Stimulated activated CD8-positive, alpha-beta memory T cell treated with anti-CD3 and anti-CD28 coated beads, Interleukin-2, amount 100 ng/mL, for 48 hours (primary cell): ENCODE results near the gene CLASRP.

Experiments
- DNase-seq, 2 donors: peaks; one replicate each; pipeline ENCODE4 v3.0.0-alpha.2; 2020; ENCODE audit warnings: low read depth in 2 of 2

CLASRP gene

DNA sequence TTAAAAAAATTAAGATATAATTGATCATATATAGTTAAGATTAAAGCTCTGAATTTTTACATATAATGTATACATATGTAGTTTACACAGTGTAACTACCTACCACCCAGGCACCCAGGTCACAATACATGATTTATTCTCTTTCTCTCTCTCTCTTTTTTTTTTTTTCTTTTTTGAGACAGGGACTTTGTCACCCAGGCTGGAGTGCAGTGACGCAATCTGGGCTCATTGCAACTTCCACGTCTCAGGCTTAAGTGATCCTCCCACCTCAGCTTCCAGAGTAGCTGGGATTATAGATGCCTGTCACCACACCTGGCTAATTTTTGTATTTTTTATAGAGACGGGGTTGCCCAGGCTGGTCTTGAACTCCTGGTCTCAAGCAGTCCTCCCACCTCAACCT lies 18.8 kb upstream of the CLASRP start:
- no peak for DNase-seq

DNA sequence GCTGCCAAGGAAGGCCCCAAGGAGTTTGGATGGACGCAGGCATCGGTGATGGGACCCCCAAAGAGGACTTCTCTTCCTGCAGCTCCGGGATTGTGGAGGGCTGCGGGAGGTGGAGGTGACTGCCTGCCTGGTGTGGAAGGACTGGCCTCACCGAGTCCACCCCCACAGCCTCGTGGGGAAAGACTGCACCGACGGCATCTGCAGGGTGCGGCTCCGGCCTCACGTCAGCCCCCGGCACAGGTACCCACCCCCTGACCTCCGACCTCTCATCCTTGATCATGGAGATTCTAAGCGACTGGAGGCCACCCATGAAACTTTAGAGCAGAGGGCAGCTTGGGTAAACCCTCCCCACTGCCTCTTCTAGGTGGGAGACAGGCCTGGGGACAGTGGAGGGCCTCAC lies 16.9 kb upstream of the CLASRP start:
- DNase-seq = no peak

DNA sequence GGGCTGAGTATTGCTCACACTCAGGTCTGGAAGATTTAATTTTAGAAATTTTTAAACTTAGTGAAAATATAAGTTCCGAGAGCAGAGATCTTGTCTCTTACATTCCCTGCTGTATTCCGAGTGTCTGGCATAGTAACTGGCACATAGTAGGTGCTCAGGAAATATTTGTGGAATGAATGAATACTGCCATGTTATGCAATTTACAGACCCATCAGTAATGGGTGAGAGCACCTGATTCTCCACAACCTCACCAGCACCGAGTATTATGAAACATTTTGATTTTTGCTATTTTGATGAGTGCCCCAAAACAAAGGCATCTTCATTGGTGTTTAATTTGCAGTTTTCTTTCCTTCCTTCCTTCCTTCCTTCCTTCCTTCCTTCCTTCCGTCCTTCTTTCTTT lies 15.8 kb upstream of the CLASRP start:
- no peak for DNase-seq

DNA sequence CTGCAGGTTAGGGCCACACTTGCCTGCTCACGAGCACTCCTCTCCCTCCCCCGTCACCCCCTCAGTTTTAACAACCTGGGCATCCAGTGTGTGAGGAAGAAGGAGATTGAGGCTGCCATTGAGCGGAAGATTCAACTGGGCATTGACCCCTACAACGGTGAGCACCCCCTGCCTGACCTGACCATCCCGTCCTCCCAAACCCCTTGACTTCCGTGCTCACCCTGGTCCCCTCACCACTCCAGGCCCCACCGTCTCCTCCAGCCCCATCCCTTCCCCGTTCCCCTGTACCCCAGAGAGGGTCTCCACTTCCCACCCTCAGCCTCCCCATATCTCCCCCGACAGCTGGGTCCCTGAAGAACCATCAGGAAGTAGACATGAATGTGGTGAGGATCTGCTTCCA lies 13.6 kb upstream of the CLASRP start:
- no peak for DNase-seq

DNA sequence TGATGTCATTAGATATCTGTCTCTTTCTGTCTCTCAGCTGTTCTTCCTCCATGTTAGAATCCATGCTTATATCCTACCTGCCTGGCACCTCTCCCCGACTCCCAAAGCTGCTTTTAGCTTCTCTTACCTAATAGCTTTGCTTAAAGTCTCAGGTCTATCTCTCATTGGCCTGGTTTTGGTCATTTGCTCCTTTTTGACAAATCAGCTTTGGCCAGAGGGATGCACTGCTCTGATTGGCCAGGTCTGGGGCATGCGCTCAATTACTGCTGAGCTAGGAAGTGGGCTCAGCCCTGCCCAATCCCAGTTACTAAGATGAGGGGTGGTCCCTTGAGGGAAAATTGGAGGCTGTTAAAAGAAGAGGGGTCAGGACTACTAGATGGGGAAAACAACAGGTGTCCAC lies 11.5 kb upstream of the CLASRP start:
- no peak for DNase-seq

DNA sequence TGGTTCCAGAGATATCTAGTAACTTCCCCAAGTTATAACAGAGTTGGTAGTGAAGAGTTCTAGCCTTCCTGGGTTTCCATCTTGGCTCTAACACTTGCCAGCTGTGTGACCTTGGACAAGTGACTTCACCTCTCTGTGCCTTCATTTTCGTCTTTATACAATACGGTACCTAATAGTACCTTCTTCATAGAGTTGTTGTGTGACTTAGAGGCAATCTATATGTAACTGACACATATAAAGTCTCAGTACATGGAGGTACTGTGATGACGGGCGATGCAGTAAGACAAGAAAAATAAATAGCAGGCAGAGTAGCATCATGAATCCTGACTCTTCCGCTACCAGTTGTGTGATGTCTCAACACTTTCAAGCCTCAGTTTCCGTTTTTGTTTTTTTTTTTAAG lies 8.0 kb upstream of the CLASRP start:
- no peak for DNase-seq

DNA sequence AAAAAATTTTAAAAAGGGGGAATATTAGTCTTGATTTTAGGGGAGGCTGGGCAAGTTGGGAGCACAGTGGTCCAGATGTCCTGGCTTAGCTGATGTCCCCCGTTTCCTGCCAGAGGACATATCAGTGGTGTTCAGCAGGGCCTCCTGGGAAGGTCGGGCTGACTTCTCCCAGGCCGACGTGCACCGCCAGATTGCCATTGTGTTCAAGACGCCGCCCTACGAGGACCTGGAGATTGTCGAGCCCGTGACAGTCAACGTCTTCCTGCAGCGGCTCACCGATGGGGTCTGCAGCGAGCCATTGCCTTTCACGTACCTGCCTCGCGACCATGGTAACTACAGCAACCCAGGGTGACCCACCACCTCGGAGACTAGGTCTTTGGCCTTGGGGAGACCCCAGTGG lies 6.4 kb upstream of the CLASRP start:
- DNase-seq = no peak

DNA sequence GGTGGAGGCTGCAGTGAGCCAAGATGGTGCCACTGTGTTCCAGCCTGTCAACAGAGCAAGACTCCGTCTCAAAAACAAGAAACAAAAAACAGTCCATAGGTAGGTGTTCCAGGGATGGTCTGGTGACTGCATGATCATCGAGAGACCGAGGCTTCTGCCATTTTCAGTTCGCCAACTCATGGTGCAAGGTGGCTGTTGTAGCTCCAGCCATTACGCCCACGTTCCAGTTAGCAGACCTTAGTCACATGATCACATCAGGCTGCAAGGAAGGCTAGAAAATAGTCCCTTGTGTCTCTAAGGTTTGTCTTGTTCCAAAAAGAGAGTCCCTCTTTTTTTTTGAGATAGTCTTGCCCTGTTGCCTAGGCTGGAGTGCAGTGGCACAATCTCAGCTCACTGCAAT lies 3.1 kb upstream of the CLASRP start:
- DNase-seq = no peak

DNA sequence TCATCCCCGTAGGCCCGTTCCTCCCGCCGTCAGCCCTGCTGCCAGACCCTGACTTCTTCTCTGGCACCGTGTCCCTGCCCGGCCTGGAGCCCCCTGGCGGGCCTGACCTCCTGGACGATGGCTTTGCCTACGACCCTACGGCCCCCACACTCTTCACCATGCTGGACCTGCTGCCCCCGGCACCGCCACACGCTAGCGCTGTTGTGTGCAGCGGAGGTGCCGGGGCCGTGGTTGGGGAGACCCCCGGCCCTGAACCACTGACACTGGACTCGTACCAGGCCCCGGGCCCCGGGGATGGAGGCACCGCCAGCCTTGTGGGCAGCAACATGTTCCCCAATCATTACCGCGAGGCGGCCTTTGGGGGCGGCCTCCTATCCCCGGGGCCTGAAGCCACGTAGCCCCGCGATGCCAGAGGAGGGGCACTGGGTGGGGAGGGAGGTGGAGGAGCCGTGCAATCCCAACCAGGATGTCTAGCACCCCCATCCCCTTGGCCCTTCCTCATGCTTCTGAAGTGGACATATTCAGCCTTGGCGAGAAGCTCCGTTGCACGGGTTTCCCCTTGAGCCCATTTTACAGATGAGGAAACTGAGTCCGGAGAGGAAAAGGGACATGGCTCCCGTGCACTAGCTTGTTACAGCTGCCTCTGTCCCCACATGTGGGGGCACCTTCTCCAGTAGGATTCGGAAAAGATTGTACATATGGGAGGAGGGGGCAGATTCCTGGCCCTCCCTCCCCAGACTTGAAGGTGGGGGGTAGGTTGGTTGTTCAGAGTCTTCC lies 1.3 kb upstream of the CLASRP start:
- DNase-seq = no peak

DNA sequence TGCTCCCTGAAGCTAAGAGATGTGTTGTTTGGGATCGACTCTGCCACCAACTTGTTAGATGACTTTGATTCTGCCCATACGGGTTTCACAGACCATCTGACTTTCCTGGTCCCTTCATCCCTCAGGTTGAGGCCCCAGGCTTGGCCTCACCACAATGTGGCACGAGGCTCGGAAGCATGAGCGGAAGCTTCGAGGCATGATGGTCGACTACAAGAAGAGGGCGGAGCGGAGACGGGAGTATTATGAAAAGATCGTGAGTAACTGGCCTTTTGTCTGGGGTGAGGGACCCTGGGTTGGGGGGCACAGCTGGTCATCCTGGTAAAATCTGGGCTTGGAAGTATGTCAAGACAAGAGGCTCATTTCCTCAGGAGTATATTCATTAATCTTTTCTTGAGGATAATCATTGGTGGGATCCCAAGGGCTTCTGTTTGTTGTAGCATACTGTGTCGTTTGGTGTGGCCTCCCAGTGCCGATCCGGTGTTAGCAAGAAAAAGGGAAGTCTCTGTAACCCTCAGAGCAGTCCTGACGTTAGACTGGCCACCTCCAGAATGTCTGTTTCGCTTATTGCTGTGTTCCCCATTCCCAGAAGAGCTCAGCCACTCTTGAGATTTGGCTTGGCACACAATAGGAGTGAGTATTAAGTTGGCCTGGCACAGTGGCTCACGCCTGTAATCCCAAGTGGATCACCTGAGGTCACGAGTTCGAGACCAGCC lies 1.4 kb downstream of the CLASRP start:
- no peak for DNase-seq

DNA sequence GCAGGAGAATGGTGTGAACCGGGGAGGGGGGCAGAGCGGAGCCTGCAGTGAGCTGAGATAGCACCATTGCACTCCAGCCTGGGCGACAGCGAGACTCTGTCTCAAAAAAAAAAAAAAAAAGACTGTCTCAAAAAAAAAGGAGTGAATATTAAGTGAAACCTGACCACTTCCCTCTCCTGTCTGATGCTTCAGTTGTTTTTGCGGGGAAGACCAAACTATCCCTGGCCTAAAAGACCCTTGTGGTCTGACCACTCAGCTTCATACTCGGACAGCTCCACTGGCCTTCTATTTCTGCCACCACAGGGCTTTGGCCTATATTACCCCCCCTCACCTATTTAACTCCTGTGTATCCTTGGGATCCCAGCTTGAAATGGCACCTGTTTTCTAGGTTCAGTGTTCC lies 2.3 kb downstream of the CLASRP start:
- no peak for DNase-seq

DNA sequence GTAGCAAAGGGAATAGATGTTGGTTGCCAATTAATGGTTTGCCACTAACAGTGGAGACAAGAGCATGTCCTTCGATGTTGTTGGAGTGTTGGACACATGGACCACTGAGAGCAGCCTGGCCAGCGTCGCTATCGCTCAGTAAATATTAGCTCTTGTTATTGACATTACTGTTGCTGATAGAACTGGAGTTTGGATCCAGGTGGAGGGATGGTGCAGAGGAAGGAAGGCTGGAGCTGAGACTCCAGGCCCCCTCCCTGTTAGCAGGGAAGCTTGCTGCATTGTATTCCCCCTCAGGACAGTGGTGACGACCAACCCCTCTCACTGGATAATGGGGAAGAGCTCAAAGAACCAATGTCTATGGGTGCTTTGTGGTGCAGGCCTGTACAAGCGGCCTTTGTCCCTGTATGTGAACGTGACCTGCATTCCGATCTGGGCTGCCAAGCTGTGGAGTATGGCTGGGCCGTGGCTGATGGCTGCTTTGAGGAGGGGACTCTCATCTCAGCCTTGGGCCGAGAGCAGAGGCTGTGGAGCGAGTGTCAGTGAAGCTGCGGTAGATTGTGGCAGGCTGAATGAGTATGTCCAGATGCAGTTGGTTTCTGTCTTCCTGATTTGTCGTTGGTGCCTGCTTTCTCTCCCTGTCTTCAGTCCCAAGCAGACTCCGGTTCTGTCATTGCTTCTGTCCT lies 7.0 kb downstream of the CLASRP start:
- no peak for DNase-seq

DNA sequence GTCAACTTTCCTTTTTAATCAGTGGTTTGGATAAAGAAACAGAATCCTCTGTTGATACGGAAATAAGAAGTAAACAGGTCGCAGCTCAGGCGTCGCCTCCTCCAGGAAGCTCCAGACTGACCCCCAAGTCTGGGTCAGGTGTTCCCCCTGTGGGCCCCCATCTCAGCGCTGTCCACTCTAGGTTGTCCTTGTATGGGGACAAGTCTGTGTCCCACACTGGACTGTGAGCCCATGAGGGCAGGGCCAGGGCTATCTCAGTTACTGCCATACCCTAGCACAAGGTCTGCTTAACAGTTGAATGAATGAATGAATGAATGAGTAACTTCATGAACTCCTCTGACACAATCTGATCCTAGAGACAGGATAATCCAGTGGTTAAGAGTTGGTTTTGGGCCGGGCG lies 7.5 kb downstream of the CLASRP start:
- no peak for DNase-seq

DNA sequence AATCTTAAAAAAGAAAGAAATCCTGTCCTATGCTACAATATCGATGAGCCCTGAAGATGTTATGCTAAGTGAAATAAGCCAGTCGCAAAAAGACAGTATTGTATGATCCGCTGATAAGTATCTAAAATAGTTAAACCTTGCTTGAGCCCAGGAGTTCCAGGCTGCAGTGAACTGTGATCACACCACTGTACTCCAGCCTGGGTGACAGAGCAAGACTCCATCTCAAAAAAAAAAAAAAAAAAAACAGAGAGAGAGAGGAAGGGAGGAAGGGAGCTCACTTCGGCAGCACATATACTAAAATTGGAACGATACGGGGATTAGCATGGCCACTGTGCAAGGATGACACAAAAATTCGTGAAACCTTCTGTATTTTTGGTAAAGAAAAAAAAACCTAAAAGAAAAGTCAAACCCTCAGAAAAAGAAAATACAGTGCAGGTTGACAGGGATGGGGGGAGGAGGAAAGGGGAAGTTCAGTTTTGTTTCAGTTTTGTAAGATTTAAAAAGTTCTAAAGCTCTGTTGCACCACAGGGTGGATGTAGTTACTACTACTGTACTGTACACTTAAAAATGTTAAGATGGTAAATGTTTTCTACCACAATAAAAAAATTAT lies 8.4 kb downstream of the CLASRP start:
- DNase-seq = no peak

DNA sequence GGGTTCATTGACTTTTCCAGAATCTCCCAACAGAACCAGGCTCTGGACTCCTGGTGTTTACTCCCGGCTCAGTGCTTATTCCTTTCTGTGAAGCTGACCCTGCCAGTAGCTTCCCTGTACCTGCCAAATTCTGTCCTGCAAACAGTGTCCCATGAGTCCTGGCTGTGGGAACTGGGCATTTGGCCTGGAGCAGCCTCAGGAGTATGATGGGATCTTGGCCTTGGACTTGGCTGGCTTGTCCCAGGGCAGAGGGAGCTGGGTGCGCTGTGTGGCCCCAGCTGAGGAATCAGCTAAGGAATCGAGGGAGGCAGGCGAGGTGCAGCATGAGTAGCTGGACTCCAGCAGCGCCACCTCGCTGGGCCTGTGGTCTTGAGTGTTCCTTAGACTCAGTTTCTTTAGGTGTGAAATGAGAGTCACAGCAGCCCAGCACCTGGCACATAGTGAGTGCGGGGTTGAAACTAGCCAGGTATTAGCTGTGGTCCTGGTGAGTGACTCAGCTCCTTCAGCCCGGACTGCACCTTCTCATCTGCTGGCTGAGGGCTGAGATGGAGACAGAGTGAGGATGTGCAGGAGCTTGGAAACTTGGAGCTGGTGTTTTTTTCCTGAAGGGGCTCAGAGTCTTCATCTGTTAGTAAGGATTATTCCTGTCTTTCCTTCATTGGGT lies 10.4 kb downstream of the CLASRP start:
- DNase-seq = no peak

DNA sequence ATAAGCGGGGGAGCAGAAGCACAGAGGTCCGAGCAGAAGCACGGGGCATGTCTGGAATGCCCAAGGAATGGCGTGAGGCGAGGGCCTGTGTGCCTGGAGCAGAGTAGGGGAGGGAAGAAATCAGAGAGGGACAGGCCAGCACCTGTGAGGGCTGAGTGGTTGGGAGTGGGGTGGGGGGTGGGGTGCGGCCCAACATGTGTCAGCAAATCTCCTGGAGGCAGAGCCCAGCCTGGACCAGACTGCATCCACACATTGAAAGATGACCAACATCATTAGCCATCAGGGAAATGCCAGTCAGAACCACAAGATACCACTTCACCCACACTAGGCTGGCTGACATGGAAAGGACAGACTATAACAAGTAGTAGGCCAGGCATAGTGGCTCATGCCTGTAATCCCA lies 11.2 kb downstream of the CLASRP start:
- no peak for DNase-seq

DNA sequence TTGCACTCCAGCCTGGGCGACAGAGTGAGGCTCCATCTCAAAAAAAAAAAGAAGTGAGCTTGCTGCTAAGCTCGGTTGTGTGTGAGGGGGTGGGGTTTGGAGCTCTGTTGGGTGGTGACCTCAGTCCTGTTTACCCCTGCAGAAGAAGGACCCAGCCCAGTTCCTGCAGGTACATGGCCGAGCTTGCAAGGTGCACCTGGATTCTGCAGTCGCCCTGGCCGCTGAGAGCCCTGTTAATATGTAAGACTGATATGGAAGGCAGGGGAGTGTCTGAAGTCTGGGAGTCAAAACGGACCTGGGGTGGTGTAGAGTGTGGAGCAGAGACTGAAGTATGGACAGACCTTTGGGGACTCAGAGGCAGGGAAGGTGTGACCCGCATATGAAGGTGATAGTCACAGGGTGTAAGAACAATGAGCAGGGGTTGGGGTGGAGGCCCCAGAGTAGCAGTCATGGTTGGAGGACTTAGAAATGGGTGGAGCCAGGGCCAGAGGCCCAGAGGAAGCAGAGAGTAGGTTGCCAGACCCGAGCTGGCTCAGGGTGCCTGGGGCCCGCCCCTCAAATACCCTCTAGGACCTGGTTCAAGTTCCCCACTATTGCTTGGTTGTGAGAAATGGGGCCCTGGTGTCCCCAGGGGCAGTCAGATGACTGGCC lies 13.2 kb downstream of the CLASRP start:
- DNase-seq = no peak

DNA sequence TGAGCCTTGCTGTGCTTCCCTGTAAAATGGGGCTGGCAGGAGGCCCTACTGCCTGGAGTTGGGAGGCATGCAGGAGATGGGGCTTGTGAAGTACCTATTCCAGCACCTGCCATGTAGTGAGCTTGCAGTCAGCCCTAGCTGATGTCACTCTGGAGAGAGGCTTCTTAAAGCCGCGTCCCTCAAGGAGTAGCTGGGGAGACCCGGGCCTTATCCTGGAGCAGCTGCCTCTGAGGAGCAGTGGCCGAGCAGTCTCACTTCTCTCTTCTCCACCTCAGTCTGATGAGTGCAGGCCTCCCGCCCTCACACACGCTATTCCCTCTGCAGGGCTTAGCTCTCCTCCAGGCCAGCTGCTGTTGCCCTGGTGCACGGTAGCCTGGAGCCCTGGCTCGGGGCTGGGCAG lies 18.0 kb downstream of the CLASRP start:
- DNase-seq = no peak

DNA sequence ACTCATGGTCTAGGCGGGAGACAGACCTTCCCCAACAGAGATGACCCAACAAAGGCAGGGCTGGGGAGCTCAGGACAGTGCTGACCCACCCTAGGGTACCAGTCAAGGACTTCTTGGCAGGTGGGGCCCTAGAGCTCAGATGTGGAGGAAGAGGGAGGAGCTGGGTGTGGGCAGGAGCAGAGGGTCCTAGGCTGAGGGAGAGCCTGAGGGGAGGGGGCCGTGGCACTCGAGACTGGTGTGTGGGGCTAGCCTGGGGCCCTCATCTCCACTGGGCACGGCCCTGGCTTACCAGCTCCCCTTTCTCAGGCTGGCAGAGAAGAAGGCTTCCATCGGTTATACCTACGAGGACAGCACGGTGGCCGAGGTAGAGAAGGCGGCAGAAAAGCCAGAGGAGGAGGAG lies 18.6 kb downstream of the CLASRP start:
- no peak for DNase-seq

DNA sequence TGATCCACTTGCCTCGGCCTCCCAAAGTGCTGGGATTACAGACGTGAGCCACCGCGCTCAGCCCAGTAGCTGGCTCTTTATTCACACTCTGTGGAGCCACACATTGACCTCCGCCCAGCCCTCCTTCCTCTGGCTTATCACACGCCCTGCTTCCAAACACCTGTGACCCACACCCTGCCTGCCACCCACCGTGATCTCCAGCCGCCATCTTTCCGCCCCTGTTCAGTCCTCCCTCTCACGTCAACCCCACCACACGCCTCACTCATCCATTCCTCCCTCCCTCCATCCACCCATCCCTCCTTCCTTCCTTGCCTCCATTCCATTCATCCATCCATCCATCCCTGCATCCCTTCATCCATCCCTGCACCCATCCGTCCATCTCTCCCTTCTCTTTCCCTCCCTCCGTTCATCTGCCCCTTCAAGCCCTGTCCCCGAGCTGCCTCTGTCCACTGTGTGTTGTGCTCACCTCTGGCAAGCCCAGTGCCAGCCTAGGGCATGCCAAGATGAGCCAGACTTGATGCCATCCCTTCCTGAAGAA lies 19.8 kb downstream of the CLASRP start:
- DNase-seq = no peak

DNA sequence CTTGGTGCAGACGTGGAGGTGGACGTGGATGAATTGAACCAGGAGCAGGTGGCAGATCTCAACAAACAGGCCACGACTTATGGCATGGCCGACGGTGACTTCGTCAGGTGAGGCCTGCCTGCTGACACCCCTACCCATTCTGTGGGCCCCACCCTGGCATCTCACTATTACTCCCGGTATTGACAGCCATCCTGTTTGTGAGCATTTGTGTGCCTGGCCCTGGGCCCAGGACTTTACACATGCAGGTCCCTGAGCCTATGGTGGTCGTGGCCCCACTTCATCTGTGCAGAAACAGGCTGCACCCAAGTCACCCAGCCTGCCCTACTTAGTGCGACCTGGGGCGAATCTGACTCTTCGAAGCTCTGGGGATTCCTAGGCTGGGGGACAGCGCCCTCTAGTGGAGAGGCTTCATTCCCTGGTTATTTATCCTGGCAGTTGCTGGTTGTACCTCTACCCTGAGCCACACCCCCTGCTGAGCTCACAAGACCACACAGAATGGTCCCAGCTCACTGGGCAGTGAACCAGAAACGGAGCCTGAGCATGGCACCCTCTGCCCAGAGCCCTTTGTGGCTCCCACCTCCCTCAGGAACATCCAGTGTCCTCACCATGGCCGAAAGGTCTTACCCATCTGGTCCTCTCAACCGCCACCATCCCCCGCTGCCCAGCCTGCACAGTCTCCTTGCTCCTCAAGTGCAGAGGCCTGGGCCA lies 20.6 kb downstream of the CLASRP start:
- DNase-seq = peak; percentile 71 to 75
